OCI-LY1 (cell line): ENCODE data around the gene NELL1.

Experiments used
- H2AFZ ChIP-seq: fragments of 200-600 bp; sonication (generic), shearing (Covaris generic); 2 replicates; pipeline ENCODE4 v1.6.0; 2014; ENCODE audit warnings: antibody characterized with exemption, mild to moderate bottlenecking, low read length
- H3F3A ChIP-seq: fragments of 200-600 bp; sonication (generic), shearing (Covaris generic); 2 replicates; pipeline ENCODE4 v1.6.0; 2014; ENCODE audit warnings: mild to moderate bottlenecking, antibody characterized with exemption, low read length, moderate library complexity; ENCODE audit not compliant: insufficient read depth
- H3K27ac ChIP-seq: fragments of 200-600 bp; sonication (generic); 2 replicates; pipeline ENCODE4 v1.5.1; 2014; ENCODE audit warnings: low read length, mixed run types, mild to moderate bottlenecking, low read depth; ENCODE audit not compliant: poor library complexity, severe bottlenecking
- H3K27me3 ChIP-seq: fragments of 200-600 bp; sonication (generic); 2 replicates; pipeline ENCODE4 v1.6.0; 2014; ENCODE audit warnings: antibody characterized with exemption, mild to moderate bottlenecking, low read length, moderate library complexity; ENCODE audit not compliant: insufficient read depth
- H3K36me3 ChIP-seq: fragments of 200-600 bp; sonication (generic); 2 replicates; pipeline ENCODE4 v1.6.1; 2014; ENCODE audit warnings: mild to moderate bottlenecking, antibody characterized with exemption, low read length, moderate library complexity, mixed read lengths; ENCODE audit not compliant: insufficient read depth
- H3K4me1 ChIP-seq: fragments of 200-600 bp; sonication (generic); 2 replicates; pipeline ENCODE4 v1.5.1; 2014; ENCODE audit warnings: mild to moderate bottlenecking, low read length, moderate library complexity; ENCODE audit not compliant: insufficient read depth, severe bottlenecking
- H3K4me2 ChIP-seq: fragments of 200-600 bp; sonication (generic), shearing (Covaris generic); 2 replicates; pipeline ENCODE4 v1.6.1; 2014; ENCODE audit warnings: low read length
- H3K4me3 ChIP-seq: fragments of 200-600 bp; sonication (generic); 2 replicates; pipeline ENCODE4 v1.5.1; 2014; ENCODE audit warnings: low read length, low read depth, mild to moderate bottlenecking, mixed read lengths; ENCODE audit not compliant: poor library complexity, severe bottlenecking
- H3K79me2 ChIP-seq: fragments of 200-600 bp; shearing (Covaris generic); 2 replicates; pipeline ENCODE4 v1.6.1; 2016; ENCODE audit warnings: mixed run types, low read length, mixed read lengths; ENCODE audit not compliant: insufficient read depth
- H3K9ac ChIP-seq: fragments of 200-600 bp; sonication (generic), shearing (Covaris generic); 2 replicates; pipeline ENCODE4 v1.6.1; 2014; ENCODE audit warnings: mild to moderate bottlenecking, low read length, mixed read lengths
- H3K9me2 ChIP-seq: fragments of 200-600 bp; sonication (generic), shearing (Covaris generic); 2 replicates; pipeline ENCODE4 v1.6.1; 2014; ENCODE audit warnings: low read depth, mild to moderate bottlenecking, low read length, mixed read lengths
- H3K9me3 ChIP-seq: fragments of 200-600 bp; shearing (Covaris generic); 2 replicates; pipeline ENCODE4 v1.6.1; 2014; ENCODE audit warnings: low read length, mixed read lengths
- H4K20me1 ChIP-seq: fragments of 200-600 bp; sonication (generic), shearing (Covaris generic); 2 replicates; pipeline ENCODE4 v1.6.0; 2016; ENCODE audit warnings: mild to moderate bottlenecking, low read length; ENCODE audit not compliant: insufficient read depth
- CTCF ChIP-seq: fragments of 200-600 bp; sonication (generic), shearing (Covaris generic); IDR thresholded peaks from 2 replicates; pipeline ENCODE4 v1.5.1; 2017; ENCODE audit warnings: mild to moderate bottlenecking, antibody characterized with exemption, low read length, moderate library complexity, mixed read lengths
- EZH2 ChIP-seq: fragments of 200-600 bp; sonication (generic), shearing (Covaris generic); IDR thresholded peaks from 2 replicates; pipeline ENCODE4 v1.8.0; 2017; ENCODE audit warnings: borderline replicate concordance, mixed run types, mild to moderate bottlenecking, antibody characterized with exemption, low read length, moderate library complexity, mixed read lengths

Gene NELL1

GRCh38 chr11:20795005-20795404 is 125.6 kb downstream of the NELL1 start:
- Histone ChIP-seq H3F3A (no peaks in the 10 kb centered on the region), H2AFZ (no peak overlapping the region), H4K20me1 (no peaks in the 10 kb centered on the region), H3K9me3 (no peaks in the 10 kb centered on the region), H3K9me2 (no peaks in the 10 kb centered on the region), H3K27ac (no peak overlapping the region), H3K27me3 (no peaks in the 10 kb centered on the region), H3K4me3 (no peak overlapping the region), H3K36me3 (no peaks in the 10 kb centered on the region), H3K79me2 (no peaks in the 10 kb centered on the region), H3K4me1 (no peaks in the 10 kb centered on the region), H3K4me2 (no peak overlapping the region), H3K9ac (no peak overlapping the region)
- TF ChIP-seq EZH2 (no peak), CTCF (no peak)

- H3K9me3 ChIP-seq, result no peaks in the 10 kb centered on the region
- no peak overlapping the region for H3K4me2 ChIP-seq
- H3K27ac ChIP-seq, result no peak overlapping the region
- no peak for TF ChIP-seq EZH2
- TF ChIP-seq CTCF, result no peak
- H3K4me3 ChIP-seq, result no peak overlapping the region
- H3F3A ChIP-seq, result no peaks in the 10 kb centered on the region
- H3K4me1 ChIP-seq, result no peaks in the 10 kb centered on the region
- H3K79me2 ChIP-seq, result no peaks in the 10 kb centered on the region
- no peak overlapping the region for H3K9ac ChIP-seq
- H3K27me3 ChIP-seq, result no peaks in the 10 kb centered on the region
- no peaks in the 10 kb centered on the region for H3K36me3 ChIP-seq
- H4K20me1 ChIP-seq, result no peaks in the 10 kb centered on the region
- no peak overlapping the region for H2AFZ ChIP-seq
- H3K9me2 ChIP-seq, result no peaks in the 10 kb centered on the region
Observed at GRCh38 chr11:20808328-20808727, 138.9 kb downstream of the NELL1 start.

GRCh38 chr11:20821046-20821445 is 151.7 kb downstream of the NELL1 start:
- Histone ChIP-seq H3K9ac (no peak overlapping the region), H3K79me2 (no peaks in the 10 kb centered on the region), H4K20me1 (no peaks in the 10 kb centered on the region), H3K27ac (no peak overlapping the region), H3F3A (no peaks in the 10 kb centered on the region), H3K4me2 (no peak overlapping the region), H3K4me3 (no peak overlapping the region), H3K4me1 (no peaks in the 10 kb centered on the region), H3K36me3 (no peaks in the 10 kb centered on the region), H3K9me3 (no peaks in the 10 kb centered on the region), H3K9me2 (no peaks in the 10 kb centered on the region), H3K27me3 (no peaks in the 10 kb centered on the region), H2AFZ (no peak overlapping the region)
- TF ChIP-seq EZH2 (no peak), CTCF (no peak)
